ENCODE data around the gene ENPP5.

Gene ENPP5

GRCh38 chr6:46144270-46144669 is 26.5 kb downstream of the ENPP5 start:
- H2BK120ac ChIP-seq (ENCODE audit: low read depth, low read length): no peak overlapping the region
- H3K9ac ChIP-seq (ENCODE audit: low read depth, low read length, poor library complexity): no peak overlapping the region
- no peak overlapping the region for H2BK12ac ChIP-seq (ENCODE audit: low read length)
- no peaks in the 10 kb centered on the region for H3K4me1 ChIP-seq (ENCODE audit: control insufficient read depth in 2 of 2, insufficient read depth in 1 of 2, low read depth in 1 of 2, low read length in 2 of 2)
- H2BK15ac ChIP-seq (ENCODE audit: low read length): no peak overlapping the region
- H2BK5ac ChIP-seq (ENCODE audit: low read length): no peak overlapping the region
- no peak overlapping the region for H3K14ac ChIP-seq (ENCODE audit: low read length)
- H4K8ac ChIP-seq (ENCODE audit: low read depth, low read length): no peak overlapping the region
- no peak overlapping the region for H2AFZ ChIP-seq (ENCODE audit: low read length)
- no peak overlapping the region for H3K4me3 ChIP-seq (ENCODE audit: low read length in 2 of 2)
- WGBS, 2 donors (ENCODE audit: extremely low coverage in 2 of 2, insufficient read length in 2 of 2, insufficient replicate concordance in 1 of 2): no CpG with 5 or more reads among the region's 1 CpG
- no peak overlapping the region for H3K23ac ChIP-seq (ENCODE audit: low read depth, low read length, poor library complexity)
- no peak for DNase-seq (ENCODE audit: low spot score)
- no peak overlapping the region for H3K27ac ChIP-seq (replicated peaks; ENCODE audit: low read length)
- H3K4me2 ChIP-seq (ENCODE audit: insufficient read depth, low read length, poor library complexity, severe bottlenecking): no peak overlapping the region
- H2AK5ac ChIP-seq (ENCODE audit: low read depth, low read length): no peak overlapping the region
- no peak overlapping the region for H3K4ac ChIP-seq (ENCODE audit: low read length)
- no peaks in the 10 kb centered on the region for H3K27me3 ChIP-seq (ENCODE audit: control insufficient read depth in 3 of 3, insufficient read depth in 3 of 3, low read depth in 1 of 3, low read length in 3 of 3)
- no peaks in the 10 kb centered on the region for H3K36me3 ChIP-seq (replicated peaks in 1 of 2; ENCODE audit: control insufficient read depth in 2 of 2, insufficient read depth in 2 of 2, low read length in 2 of 2)
- H3K9me3 ChIP-seq (replicated peaks in 1 of 2; ENCODE audit: control insufficient read depth in 2 of 2, insufficient read depth in 1 of 2, low read depth in 1 of 2, low read length in 2 of 2): no peaks in the 10 kb centered on the region
- H3K18ac ChIP-seq (ENCODE audit: low read length): no peak overlapping the region
- H3K79me1 ChIP-seq (ENCODE audit: low read depth, low read length): no peaks in the 10 kb centered on the region
- H4K91ac ChIP-seq (ENCODE audit: low read depth, low read length, poor library complexity): no peak overlapping the region

- Histone ChIP-seq H3K4me1 (ENCODE audit: control insufficient read depth in 2 of 2, insufficient read depth in 1 of 2, low read depth in 1 of 2, low read length in 2 of 2) (no peaks in the 10 kb centered on the region), H3K36me3 (replicated peaks in 1 of 2; ENCODE audit: control insufficient read depth in 2 of 2, insufficient read depth in 2 of 2, low read length in 2 of 2) (no peaks in the 10 kb centered on the region), H4K91ac (ENCODE audit: low read depth, low read length, poor library complexity) (no peak overlapping the region), H3K4me3 (ENCODE audit: low read length in 2 of 2) (no peak overlapping the region), H2BK120ac (ENCODE audit: low read depth, low read length) (no peak overlapping the region), H3K4me2 (ENCODE audit: insufficient read depth, low read length, poor library complexity, severe bottlenecking) (no peak overlapping the region), H3K14ac (ENCODE audit: low read length) (no peak overlapping the region), H3K27ac (replicated peaks; ENCODE audit: low read length) (no peak overlapping the region), H3K18ac (ENCODE audit: low read length) (no peak overlapping the region), H2BK15ac (ENCODE audit: low read length) (no peak overlapping the region), H2BK12ac (ENCODE audit: low read length) (no peak overlapping the region), H4K8ac (ENCODE audit: low read depth, low read length) (no peak overlapping the region), H2AK5ac (ENCODE audit: low read depth, low read length) (no peak overlapping the region), H3K4ac (ENCODE audit: low read length) (no peak overlapping the region), H3K9ac (ENCODE audit: low read depth, low read length, poor library complexity) (no peak overlapping the region), H2AFZ (ENCODE audit: low read length) (no peak overlapping the region), H3K9me3 (replicated peaks in 1 of 2; ENCODE audit: control insufficient read depth in 2 of 2, insufficient read depth in 1 of 2, low read depth in 1 of 2, low read length in 2 of 2) (no peaks in the 10 kb centered on the region), H3K27me3 (ENCODE audit: control insufficient read depth in 3 of 3, insufficient read depth in 3 of 3, low read depth in 1 of 3, low read length in 3 of 3) (no peaks in the 10 kb centered on the region), H2BK5ac (ENCODE audit: low read length) (no peak overlapping the region), H3K23ac (ENCODE audit: low read depth, low read length, poor library complexity) (no peak overlapping the region), H3K79me1 (ENCODE audit: low read depth, low read length) (no peaks in the 10 kb centered on the region)
- no CpG with 5 or more reads among the region's 1 CpG for WGBS, 2 donors (ENCODE audit: extremely low coverage in 2 of 2, insufficient read length in 2 of 2, insufficient replicate concordance in 1 of 2)
- DNase-seq (ENCODE audit: low spot score): no peak
Observed at GRCh38 chr6:46138281-46138680, 32.5 kb downstream of the ENPP5 start.

- no peak overlapping the region for H3K23ac ChIP-seq (ENCODE audit: low read depth, low read length, poor library complexity)
- DNase-seq (ENCODE audit: low spot score): no peak
- no peak overlapping the region for H3K4me2 ChIP-seq (ENCODE audit: insufficient read depth, low read length, poor library complexity, severe bottlenecking)
- H3K4ac ChIP-seq (ENCODE audit: low read length): no peak overlapping the region
- H2BK15ac ChIP-seq (ENCODE audit: low read length): no peak overlapping the region
- no peak overlapping the region for H3K27ac ChIP-seq (replicated peaks; ENCODE audit: low read length)
- no peak overlapping the region for H4K91ac ChIP-seq (ENCODE audit: low read depth, low read length, poor library complexity)
- H3K14ac ChIP-seq (ENCODE audit: low read length): no peak overlapping the region
- no peak overlapping the region for H3K9ac ChIP-seq (ENCODE audit: low read depth, low read length, poor library complexity)
- WGBS, 2 donors (ENCODE audit: extremely low coverage in 2 of 2, insufficient read length in 2 of 2, insufficient replicate concordance in 1 of 2): no CpG with 5 or more reads among the region's 2 CpGs
- H3K4me1 ChIP-seq (ENCODE audit: control insufficient read depth in 2 of 2, insufficient read depth in 1 of 2, low read depth in 1 of 2, low read length in 2 of 2): no peaks in the 10 kb centered on the region
- H2AFZ ChIP-seq (ENCODE audit: low read length): no peak overlapping the region
- no peak overlapping the region for H2BK5ac ChIP-seq (ENCODE audit: low read length)
- no peak overlapping the region for H3K18ac ChIP-seq (ENCODE audit: low read length)
- H3K4me3 ChIP-seq (ENCODE audit: low read length in 2 of 2): no peak overlapping the region
- no peak overlapping the region for H2BK120ac ChIP-seq (ENCODE audit: low read depth, low read length)
- H2BK12ac ChIP-seq (ENCODE audit: low read length): no peak overlapping the region
- no peaks in the 10 kb centered on the region for H3K79me1 ChIP-seq (ENCODE audit: low read depth, low read length)
- no peaks in the 10 kb centered on the region for H3K9me3 ChIP-seq (replicated peaks in 1 of 2; ENCODE audit: control insufficient read depth in 2 of 2, insufficient read depth in 1 of 2, low read depth in 1 of 2, low read length in 2 of 2)
- H3K27me3 ChIP-seq (ENCODE audit: control insufficient read depth in 3 of 3, insufficient read depth in 3 of 3, low read depth in 1 of 3, low read length in 3 of 3): no peaks in the 10 kb centered on the region
- no peak overlapping the region for H2AK5ac ChIP-seq (ENCODE audit: low read depth, low read length)
- H4K8ac ChIP-seq (ENCODE audit: low read depth, low read length): no peak overlapping the region
- no peaks in the 10 kb centered on the region for H3K36me3 ChIP-seq (replicated peaks in 1 of 2; ENCODE audit: control insufficient read depth in 2 of 2, insufficient read depth in 2 of 2, low read length in 2 of 2)
Observed at GRCh38 chr6:46137387-46137786, 33.4 kb downstream of the ENPP5 start.

GRCh38 chr6:46136831-46137230 is 33.9 kb downstream of the ENPP5 start:
- Histone ChIP-seq H3K27ac (replicated peaks; ENCODE audit: low read length) (no peak overlapping the region), H3K4me3 (ENCODE audit: low read length in 2 of 2) (no peak overlapping the region), H3K36me3 (replicated peaks in 1 of 2; ENCODE audit: control insufficient read depth in 2 of 2, insufficient read depth in 2 of 2, low read length in 2 of 2) (no peaks in the 10 kb centered on the region), H3K18ac (ENCODE audit: low read length) (no peak overlapping the region), H3K9me3 (replicated peaks in 1 of 2; ENCODE audit: control insufficient read depth in 2 of 2, insufficient read depth in 1 of 2, low read depth in 1 of 2, low read length in 2 of 2) (no peaks in the 10 kb centered on the region), H3K4ac (ENCODE audit: low read length) (no peak overlapping the region), H3K4me2 (ENCODE audit: insufficient read depth, low read length, poor library complexity, severe bottlenecking) (no peak overlapping the region), H3K14ac (ENCODE audit: low read length) (no peak overlapping the region), H3K4me1 (ENCODE audit: control insufficient read depth in 2 of 2, insufficient read depth in 1 of 2, low read depth in 1 of 2, low read length in 2 of 2) (no peaks in the 10 kb centered on the region), H4K91ac (ENCODE audit: low read depth, low read length, poor library complexity) (no peak overlapping the region), H2BK15ac (ENCODE audit: low read length) (no peak overlapping the region), H3K9ac (ENCODE audit: low read depth, low read length, poor library complexity) (no peak overlapping the region), H2BK120ac (ENCODE audit: low read depth, low read length) (no peak overlapping the region), H3K27me3 (ENCODE audit: control insufficient read depth in 3 of 3, insufficient read depth in 3 of 3, low read depth in 1 of 3, low read length in 3 of 3) (no peaks in the 10 kb centered on the region), H2AFZ (ENCODE audit: low read length) (no peak overlapping the region), H2AK5ac (ENCODE audit: low read depth, low read length) (no peak overlapping the region), H2BK5ac (ENCODE audit: low read length) (no peak overlapping the region), H3K23ac (ENCODE audit: low read depth, low read length, poor library complexity) (no peak overlapping the region), H3K79me1 (ENCODE audit: low read depth, low read length) (no peaks in the 10 kb centered on the region), H4K8ac (ENCODE audit: low read depth, low read length) (no peak overlapping the region), H2BK12ac (ENCODE audit: low read length) (no peak overlapping the region)
- DNase-seq (ENCODE audit: low spot score): no peak
- WGBS, 2 donors (ENCODE audit: extremely low coverage in 2 of 2, insufficient read length in 2 of 2, insufficient replicate concordance in 1 of 2): no CpG with 5 or more reads among the region's 2 CpGs

Measured in neuronal stem cell (in vitro differentiated cells).